Right lobe of liver (tissue), 6 donors: ENCODE data around the gene HINT1. TPM values are rescaled to one million over a fixed set of nuclear protein-coding genes. Genes with fewer than 3 reads are reported as not detected.
A peak's percentile ranks its signal among the peaks of the same experiment; 100 is the strongest.

ENCODE experiments used
- ATAC-seq, 4 donors: fragments of 200-7000 bp; cut with Tn5 transposase; one replicate each; pipeline ENCODE4 v1.9.1; 2020; ENCODE audit warnings: mild to moderate bottlenecking in 4 of 4, moderate library complexity in 4 of 4
- DNase-seq, 3 donors: peaks; one replicate each; pipeline ENCODE4 v3.0.0-alpha.2; 2020
- H3K27ac ChIP-seq, 3 donors: fragments of 200-600 bp; one replicate each; pipeline ENCODE4 v1.8.0; 2022
- H3K27me3 ChIP-seq, 2 donors: fragments of 200-600 bp; one replicate each; pipeline ENCODE4 v1.8.0; 2022
- H3K36me3 ChIP-seq, 4 donors: fragments of 200-600 bp; sonication (generic) in 1 of 4; one replicate each; pipeline versions ENCODE4 v1.5.1 to v1.8.0; 2017 to 2022; ENCODE audit warnings: control low read depth in 1 of 4
- H3K4me1 ChIP-seq, 4 donors: fragments of 200-600 bp; sonication (generic) in 1 of 4; one replicate each; pipeline versions ENCODE4 v1.5.1 to v1.8.0; 2017 to 2022; ENCODE audit warnings: control low read depth in 1 of 4
- H3K4me3 ChIP-seq, 3 donors: fragments of 200-600 bp; one replicate each; pipeline ENCODE4 v1.8.0; 2022
- H3K9me3 ChIP-seq, 4 donors: fragments of 200-600 bp; sonication (generic) in 1 of 4; one replicate each; pipeline versions ENCODE4 v1.5.1 to v1.8.0; 2017 to 2022; ENCODE audit warnings: control low read depth in 1 of 4
- CTCF ChIP-seq, 4 donors: fragments of 200-600 bp in 3 of 4; fragments of 450-650 bp in 1 of 4; IDR thresholded peaks; one replicate each; pipeline versions ENCODE4 v1.5.1 to v1.8.0; 2016 to 2022; ENCODE audit warnings: antibody characterized with exemption in 4 of 4, mild to moderate bottlenecking in 2 of 4
- POLR2A ChIP-seq: fragments of 450-650 bp; IDR thresholded peaks from one replicate; pipeline ENCODE4 v1.6.1; 2017; ENCODE audit warnings: antibody characterized with exemption, mild to moderate bottlenecking
- WGBS: methylation state at CpG from one replicate; pipeline ENCODE4 v1.1.6; 2018; ENCODE audit warnings: low coverage, low lambda C conversion rate; ENCODE audit not compliant: insufficient coverage; ENCODE audit errors: missing lambda C conversion rate; 5-methylcytosine and 5-hydroxymethylcytosine counted together
- intact Hi-C, 2 donors: fragments of 100-400 bp; cut with DNase I; formaldehyde crosslinking; loops; one replicate each; pipeline versions ENCODE4 v1.11.2 to v1.14.1; 2022
- total RNA-seq, 6 experiments: library from RNA; depleted of rRNA in 2 of 6; stranded (reverse); fragments of >200 nt in 2 of 6; fragmentation: NEBNext Ultra II Directional in 3 of 6; extraction: Animal tissue kit (Norgen Biotek cat#: 25700) in 3 of 6; gene quantifications; one replicate each; pipeline versions ENCODE4 v1.1.0 to v1.2.4, GENCODE V29; 2016 to 2023
- donor health status: DM: no; HTN: yes; CAD: no.
- donor health status: DM: no; HTN: no; CAD: no.
- donor health status: DM: no; HTN: no; CAD: no.
- donor health status: DM: no; HTN: yes; CAD: no.
- donor health status: DM: no; HTN: yes; CAD: no.

Gene HINT1
- total RNA-seq, 6 experiments from 2014 or later: 145 to 246 (median 196) TPM

GRCh38 chr5:131112424-131112823 is 52.6 kb downstream of the HINT1 start:
- Histone ChIP-seq H3K27me3 (no peaks in the 10 kb centered on the region), H3K27ac (no peak overlapping the region), H3K4me1 (peaks cover 0 to 4% (median 0%) of the 10 kb centered on the region in 4 donors), H3K9me3 (no peaks in the 10 kb centered on the region), H3K36me3 (no peaks in the 10 kb centered on the region), H3K4me3 (no peak overlapping the region)
- TF ChIP-seq POLR2A (no peak), CTCF (IDR thresholded peaks at IDR 0.05) (no peak)
- DNase-seq: no peak
- no peak for ATAC-seq
- intact Hi-C loops: no loop called here
- 81% methylated on average over 9 of the region's 13 CpGs for WGBS

- DNase-seq (no peak), ATAC-seq (no peak)
- H3K4me1 ChIP-seq: peaks cover 0 to 4% (median 0%) of the 10 kb centered on the region in 4 donors
- no peaks in the 10 kb centered on the region for H3K9me3 ChIP-seq
- intact Hi-C loops: no loop called here
- 12% methylated on average over 5 of the region's 5 CpGs for WGBS
- no peaks in the 10 kb centered on the region for H3K36me3 ChIP-seq
- no peak overlapping the region for H3K4me3 ChIP-seq
- TF ChIP-seq CTCF (IDR thresholded peaks at IDR 0.05) (no peak), POLR2A (no peak)
- no peak overlapping the region for H3K27ac ChIP-seq
- H3K27me3 ChIP-seq: no peaks in the 10 kb centered on the region
Observed at GRCh38 chr5:131110256-131110594, 54.8 kb downstream of the HINT1 start.

- 30% methylated on average over 2 of the region's 2 CpGs for WGBS
- Histone ChIP-seq H3K4me3 (no peak overlapping the region), H3K27me3 (no peaks in the 10 kb centered on the region), H3K9me3 (no peaks in the 10 kb centered on the region), H3K36me3 (no peaks in the 10 kb centered on the region), H3K4me1 (peaks cover 0 to 4% (median 0%) of the 10 kb centered on the region in 4 donors), H3K27ac (no peak overlapping the region)
- DNase-seq: no peak
- TF ChIP-seq POLR2A (no peak), CTCF (IDR thresholded peaks at IDR 0.05) (peak; percentile 64 to 72 (median 68))
- ATAC-seq: peak; percentile 86 to 94 (median 87)
- intact Hi-C loops: no loop called here
Observed at GRCh38 chr5:131109540-131110255, 55.4 kb downstream of the HINT1 start.

Other genes starting within 250 kb of the HINT1 start
- 1 to 10 TPM; 4.4 to 9.5 (median 5.6) TPM for gene LYRM7, start 5.7 kb upstream of the HINT1 start, total RNA-seq
- 10 to 100 TPM; 10.3 to 19.8 (median 15.0) TPM for gene CDC42SE2, start 98.8 kb upstream of the HINT1 start, total RNA-seq